ENCODE data around the gene PGLYRP2. TPM values are rescaled to one million over a fixed set of nuclear protein-coding genes. Genes with fewer than 3 reads are reported as not detected.

The PGLYRP2 gene
- total and polyA plus RNA-seq, 2 donors (not counting 3 experiments of a cell fraction or from before 2014, with no cell fraction given) = 0.03 to 0.18 TPM

- Histone ChIP-seq H3K4me1 (ENCODE audit: control insufficient read depth, extremely low read depth, insufficient read depth, low read length) (no peaks in the 10 kb centered on the region), H3K9me3 (replicated peaks; ENCODE audit: control insufficient read depth, insufficient read depth, low read length) (no peaks in the 10 kb centered on the region), H3K4me2 (ENCODE audit: insufficient read depth, low read length) (no peak overlapping the region), H3K27ac (ENCODE audit: insufficient read depth, low read depth, low read length) (no peak overlapping the region), H3K27me3 (ENCODE audit: control insufficient read depth in 2 of 2, insufficient read depth in 2 of 2, low read length in 2 of 2) (no peaks in the 10 kb centered on the region), H3K79me2 (ENCODE audit: control insufficient read depth, insufficient read depth, low read length) (no peaks in the 10 kb centered on the region), H3K4me3 (replicated peaks in 1 of 3; ENCODE audit: insufficient read depth in 1 of 3, low read depth in 1 of 3, low read length in 3 of 3) (no peak overlapping the region), H4K20me1 (replicated peaks; ENCODE audit: control insufficient read depth, extremely low read depth, insufficient read depth, low read length) (no peaks in the 10 kb centered on the region), H2AFZ (ENCODE audit: low read depth, low read length) (no peak overlapping the region), H3K36me3 (ENCODE audit: control insufficient read depth in 2 of 2, extremely low read depth in 1 of 2, insufficient read depth in 2 of 2, low read length in 2 of 2) (no peaks in the 10 kb centered on the region), H3K9me1 (replicated peaks; ENCODE audit: control insufficient read depth, extremely low read depth, insufficient read depth, low read length) (no peaks in the 10 kb centered on the region), H3K9ac (replicated peaks; ENCODE audit: extremely low read depth, insufficient read depth, low read length) (no peak overlapping the region)
- no peak for FAIRE-seq
- intact Hi-C loops (cut with micrococcal nuclease) = no loop called here
- ChIA-PET CTCF (no interaction called here), POLR2A (no interaction called here)
- DNase-seq (ENCODE audit: low read depth, low spot score) = no peak
- no peak for TF ChIP-seq POLR2AphosphoS5 (IDR thresholded peaks at IDR 0.05; ENCODE audit: insufficient read depth, low read depth, low read length)
- TF ChIP-seq EZH2 (IDR thresholded peaks at IDR 0.05; ENCODE audit: borderline replicate concordance, low read depth, low read length, severe bottlenecking) = no peak
- dilution Hi-C loops (cut with MboI; ENCODE audit: extremely low pct_ligation_motif_present, low sequenced_read_pairs) = no loop called here
- BruUV-seq (replicated peaks) = no TSS peak
These were observed 15.8 kb upstream of the PGLYRP2 start for GRCh38 chr19:15495151-15495550.

- H3K4me2 ChIP-seq (ENCODE audit: insufficient read depth, low read length) = no peak overlapping the region
- no peak overlapping the region for H3K27ac ChIP-seq (ENCODE audit: insufficient read depth, low read depth, low read length)
- TF ChIP-seq MYC (IDR thresholded peaks at IDR 0.05; ENCODE audit: low read depth, low read length) (no peak), JUN (IDR thresholded peaks at IDR 0.05; ENCODE audit: borderline replicate concordance, insufficient read depth, insufficient read length, low read depth) (no peak), FOS (IDR thresholded peaks at IDR 0.05; ENCODE audit: borderline replicate concordance, insufficient read depth, low read length) (no peak), POLR2AphosphoS5 (IDR thresholded peaks at IDR 0.05; ENCODE audit: insufficient read depth, low read depth, low read length) (no peak), GATA2 (IDR thresholded peaks at IDR 0.05; ENCODE audit: insufficient read depth, insufficient read length, low read depth, low read length) (no peak), EZH2 (IDR thresholded peaks at IDR 0.05; ENCODE audit: borderline replicate concordance, low read depth, low read length, severe bottlenecking) (no peak), MAX (IDR thresholded peaks at IDR 0.05; ENCODE audit: insufficient read depth, insufficient read length) (no peak)
- H3K9ac ChIP-seq (replicated peaks; ENCODE audit: extremely low read depth, insufficient read depth, low read length) = no peak overlapping the region
- H3K9me1 ChIP-seq (replicated peaks; ENCODE audit: control insufficient read depth, extremely low read depth, insufficient read depth, low read length) = no peaks in the 10 kb centered on the region
- FAIRE-seq = no peak
- H3K4me3 ChIP-seq (replicated peaks in 1 of 3; ENCODE audit: insufficient read depth in 1 of 3, low read depth in 1 of 3, low read length in 3 of 3) = no peak overlapping the region
- H2AFZ ChIP-seq (ENCODE audit: low read depth, low read length) = no peak overlapping the region
- BruUV-seq (replicated peaks) = no TSS peak
- H3K36me3 ChIP-seq (ENCODE audit: control insufficient read depth in 2 of 2, extremely low read depth in 1 of 2, insufficient read depth in 2 of 2, low read length in 2 of 2) = no peaks in the 10 kb centered on the region
- no peak for DNase-seq (ENCODE audit: low read depth, low spot score)
- POLR2A ChIA-PET = no interaction called here
- no peaks in the 10 kb centered on the region for H3K9me3 ChIP-seq (replicated peaks; ENCODE audit: control insufficient read depth, insufficient read depth, low read length)
- no peaks in the 10 kb centered on the region for H3K27me3 ChIP-seq (ENCODE audit: control insufficient read depth in 2 of 2, insufficient read depth in 2 of 2, low read length in 2 of 2)
- intact Hi-C loops (cut with micrococcal nuclease) = no loop called here
- CTCF ChIA-PET = no interaction called here
- H3K4me1 ChIP-seq (ENCODE audit: control insufficient read depth, extremely low read depth, insufficient read depth, low read length) = no peaks in the 10 kb centered on the region
- no peaks in the 10 kb centered on the region for H3K79me2 ChIP-seq (ENCODE audit: control insufficient read depth, insufficient read depth, low read length)
- no peaks in the 10 kb centered on the region for H4K20me1 ChIP-seq (replicated peaks; ENCODE audit: control insufficient read depth, extremely low read depth, insufficient read depth, low read length)
- dilution Hi-C loops (cut with MboI; ENCODE audit: extremely low pct_ligation_motif_present, low sequenced_read_pairs) = no loop called here
These were observed 9.4 kb upstream of the PGLYRP2 start for GRCh38 chr19:15488489-15489226.
